Ovary (tissue), 9 donors: ENCODE measurements around the gene ARPC2. TPM values are rescaled to one million over a fixed set of nuclear protein-coding genes. Genes with fewer than 3 reads are reported as not detected.

Experiments
- DNase-seq, 5 donors: peaks; one replicate each; pipeline ENCODE4 v3.0.0-alpha.2; 2019 to 2020
- H3K27ac ChIP-seq, 2 donors: fragments of 200-600 bp; one replicate each; pipeline versions ENCODE4 v1.5.1 to v1.8.0; 2019 to 2022
- H3K27me3 ChIP-seq: fragments of 200-600 bp; one replicate; pipeline ENCODE4 v1.8.0; 2022
- H3K36me3 ChIP-seq: fragments of 200-600 bp; sonication (generic); one replicate; pipeline ENCODE4 v1.5.1; 2019
- H3K4me1 ChIP-seq: one replicate; pipeline ENCODE4 v1.8.1; 2013; ENCODE audit warnings: mild to moderate bottlenecking, moderate library complexity; ENCODE audit not compliant: insufficient read depth
- H3K4me3 ChIP-seq: fragments of 200-600 bp; sonication (generic); one replicate; pipeline ENCODE4 v1.5.1; 2017
- H3K9me3 ChIP-seq, 2 donors: fragments of 200-600 bp in 1 of 2; sonication (generic) in 1 of 2; one replicate each; pipeline versions ENCODE4 v1.5.1 to v1.8.1; 2013 to 2019; ENCODE audit warnings: mild to moderate bottlenecking in 1 of 2, moderate library complexity in 1 of 2
- EP300 ChIP-seq: sonication (generic); formaldehyde crosslinking; IDR thresholded peaks from one replicate; pipeline ENCODE4 v1.6.1; 2017; ENCODE audit warnings: antibody characterized with exemption
- POLR2A ChIP-seq: fragments of 450-650 bp; IDR thresholded peaks from one replicate; pipeline ENCODE4 v1.6.1; 2017; ENCODE audit warnings: antibody characterized with exemption, mild to moderate bottlenecking, moderate library complexity
- WGBS, 3 donors: extraction: QIAGEN DNeasy Blood & Tissue Kit in 1 of 3; methylation state at CpG; one replicate each; pipeline versions ENCODE4 v1.1.5 to v1.1.7; 2013 to 2017; 5-methylcytosine and 5-hydroxymethylcytosine counted together
- intact Hi-C, 4 donors: fragments of 100-400 bp; cut with DNase I; formaldehyde crosslinking; loops; one replicate each; pipeline versions ENCODE4 v1.11.0 to v1.15.1; 2022 to 2023
- polyA plus RNA-seq, 2 donors: library from polyadenylated mRNA; stranded (reverse); fragments of 200-250 nt in 1 of 2; fragments of 350-450 nt in 1 of 2; fragmentation: Illumina TruSeq in 1 of 2; extraction: RNeasy Lipid Tissue Mini Kit (QIAGEN cat#74804) in 1 of 2; gene quantifications; one replicate each; pipeline ENCODE4 v1.2.3, GENCODE V29; 2013 to 2014
- total RNA-seq, 7 donors: library from RNA; depleted of rRNA in 2 of 7; stranded (reverse); fragments of >200 nt in 2 of 7; fragmentation: NEBNext Ultra II Directional in 3 of 7; extraction: Animal tissue kit (Norgen Biotek cat#: 25700) in 3 of 7; gene quantifications; one replicate each; pipeline versions ENCODE4 v1.1.0 to v1.2.4, GENCODE V29; 2016 to 2023
- TF ChIP-seq, protein P1 (sequence below), 3 donors: fragments of 450-650 bp in 2 of 3; fragments of 200-600 bp in 1 of 3; IDR thresholded peaks; one replicate each; pipeline versions ENCODE4 v1.5.1 to v1.8.0; 2016 to 2022; ENCODE audit warnings: antibody characterized with exemption in 3 of 3, mild to moderate bottlenecking in 1 of 3
- donor health status: DM: no; HTN: no; CAD: no; lungs with moderate emphysema.
- donor health status: DM: no; HTN: no; CAD: no.
- donor health status: Bipolar disorder and iron deficiency.
- donor health status: DM: yes; HTN: yes; CAD: no.
- donor health status: DM: no; HTN: no; CAD: no.
- donor health status: DM: yes; HTN: yes; CAD: no.

Gene ARPC2
- total and polyA plus RNA-seq, 9 donors, result 135 to 357 (median 170) TPM

DNA sequence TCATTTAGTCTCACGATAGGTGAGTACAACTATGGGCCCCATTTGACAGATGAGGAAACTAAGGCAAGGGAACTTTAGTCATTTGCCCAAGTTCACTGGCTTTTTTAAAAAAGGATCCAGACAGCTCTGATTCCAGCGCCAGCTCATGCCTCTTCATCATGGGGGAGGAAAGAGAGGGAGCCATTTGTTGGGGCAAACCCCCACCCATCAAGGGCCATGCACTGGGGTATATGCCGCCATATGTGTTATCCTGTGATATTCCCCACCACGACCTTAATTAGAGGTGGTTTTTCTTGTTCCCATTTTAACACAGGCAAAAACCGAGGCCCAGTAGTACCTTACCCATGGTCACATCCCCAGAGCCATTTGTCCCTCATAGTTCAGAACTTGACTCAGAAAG lies 43.2 kb downstream of the ARPC2 start:
- intact Hi-C loops, result loop anchor here in 1 of 4 donors (5.0 kb wide), 1 partner anchor 43 kb away; the partner anchor contains the start of gene ARPC2
- Histone ChIP-seq H3K27ac (peak overlapping the region; percentile 71 to 80), H3K27me3 (no peaks in the 10 kb centered on the region), H3K9me3 (no peaks in the 10 kb centered on the region), H3K4me3 (no peak overlapping the region), H3K4me1 (peaks cover 22% of the 10 kb centered on the region), H3K36me3 (no peaks in the 10 kb centered on the region)
- TF ChIP-seq, protein P1, sequence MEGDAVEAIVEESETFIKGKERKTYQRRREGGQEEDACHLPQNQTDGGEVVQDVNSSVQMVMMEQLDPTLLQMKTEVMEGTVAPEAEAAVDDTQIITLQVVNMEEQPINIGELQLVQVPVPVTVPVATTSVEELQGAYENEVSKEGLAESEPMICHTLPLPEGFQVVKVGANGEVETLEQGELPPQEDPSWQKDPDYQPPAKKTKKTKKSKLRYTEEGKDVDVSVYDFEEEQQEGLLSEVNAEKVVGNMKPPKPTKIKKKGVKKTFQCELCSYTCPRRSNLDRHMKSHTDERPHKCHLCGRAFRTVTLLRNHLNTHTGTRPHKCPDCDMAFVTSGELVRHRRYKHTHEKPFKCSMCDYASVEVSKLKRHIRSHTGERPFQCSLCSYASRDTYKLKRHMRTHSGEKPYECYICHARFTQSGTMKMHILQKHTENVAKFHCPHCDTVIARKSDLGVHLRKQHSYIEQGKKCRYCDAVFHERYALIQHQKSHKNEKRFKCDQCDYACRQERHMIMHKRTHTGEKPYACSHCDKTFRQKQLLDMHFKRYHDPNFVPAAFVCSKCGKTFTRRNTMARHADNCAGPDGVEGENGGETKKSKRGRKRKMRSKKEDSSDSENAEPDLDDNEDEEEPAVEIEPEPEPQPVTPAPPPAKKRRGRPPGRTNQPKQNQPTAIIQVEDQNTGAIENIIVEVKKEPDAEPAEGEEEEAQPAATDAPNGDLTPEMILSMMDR (IDR thresholded peaks at IDR 0.05), result no peak
- TF ChIP-seq POLR2A (no peak), EP300 (no peak)
- DNase-seq, result no peak
- 80 to 90% (median 83%) methylated on average over 5 of the region's 5 CpGs for WGBS, 3 donors

DNA sequence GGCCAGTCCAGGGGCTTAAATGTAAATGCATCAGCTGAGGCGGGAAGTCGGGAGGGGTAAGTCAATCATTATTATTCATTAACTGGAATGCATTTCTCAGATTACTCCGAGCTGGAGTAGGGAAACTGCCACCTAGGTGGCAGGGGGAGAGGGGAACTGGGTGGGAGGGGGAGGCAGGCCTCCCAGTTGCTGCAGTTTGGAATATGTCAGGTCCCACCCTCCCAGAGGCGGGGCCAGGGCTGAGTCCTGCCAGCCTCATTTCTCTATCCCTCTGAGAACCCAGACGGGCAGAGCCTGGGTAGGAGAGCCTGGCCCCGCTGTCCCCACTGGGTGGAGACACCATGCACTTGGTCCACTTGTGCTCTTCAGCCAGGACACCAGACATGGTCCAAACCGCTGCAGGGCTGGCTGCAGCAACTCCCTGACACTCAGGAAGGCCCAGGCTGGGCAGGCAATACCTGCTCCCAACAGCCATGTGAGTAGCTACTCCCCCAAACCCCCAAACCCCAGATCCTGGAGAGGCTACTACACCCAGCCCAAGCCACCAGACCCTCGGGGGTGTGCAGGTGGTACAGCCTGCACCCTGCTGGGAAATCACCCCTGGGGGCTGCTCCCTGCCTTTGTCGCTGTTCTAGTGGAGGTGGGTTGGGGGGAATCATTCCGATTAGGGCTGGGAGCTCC lies 43.9 kb downstream of the ARPC2 start, which contains the start of gene GPBAR1:
Gene GPBAR1, plus strand, starts transcription at position 274 of the 681 bp plus-strand sequence. CDS start 1,710 bp downstream, outside the sequence.
- Histone ChIP-seq H3K27me3 (no peaks in the 10 kb centered on the region), H3K27ac (peak within 1 kb of the TSS; percentile 71 to 80), H3K36me3 (no peaks in the 10 kb centered on the region), H3K9me3 (no peaks in the 10 kb centered on the region), H3K4me1 (peaks cover 22% of the 10 kb centered on the region), H3K4me3 (no peak within 1 kb of the TSS)
- DNase-seq, result peak in 2 of 5 donors; percentile 32 to 54
- no peak for TF ChIP-seq EP300
- TF ChIP-seq, protein P1 (IDR thresholded peaks at IDR 0.05), result no peak
- no peak for TF ChIP-seq POLR2A
- WGBS, 3 donors, result 67 to 68% (median 67%) methylated on average over 9 to 10 of the region's 10 CpGs
- intact Hi-C loops, result loop anchor here in 1 of 4 donors (5.0 kb wide), 1 partner anchor 44 kb away; the partner anchor contains the start of gene ARPC2

DNA sequence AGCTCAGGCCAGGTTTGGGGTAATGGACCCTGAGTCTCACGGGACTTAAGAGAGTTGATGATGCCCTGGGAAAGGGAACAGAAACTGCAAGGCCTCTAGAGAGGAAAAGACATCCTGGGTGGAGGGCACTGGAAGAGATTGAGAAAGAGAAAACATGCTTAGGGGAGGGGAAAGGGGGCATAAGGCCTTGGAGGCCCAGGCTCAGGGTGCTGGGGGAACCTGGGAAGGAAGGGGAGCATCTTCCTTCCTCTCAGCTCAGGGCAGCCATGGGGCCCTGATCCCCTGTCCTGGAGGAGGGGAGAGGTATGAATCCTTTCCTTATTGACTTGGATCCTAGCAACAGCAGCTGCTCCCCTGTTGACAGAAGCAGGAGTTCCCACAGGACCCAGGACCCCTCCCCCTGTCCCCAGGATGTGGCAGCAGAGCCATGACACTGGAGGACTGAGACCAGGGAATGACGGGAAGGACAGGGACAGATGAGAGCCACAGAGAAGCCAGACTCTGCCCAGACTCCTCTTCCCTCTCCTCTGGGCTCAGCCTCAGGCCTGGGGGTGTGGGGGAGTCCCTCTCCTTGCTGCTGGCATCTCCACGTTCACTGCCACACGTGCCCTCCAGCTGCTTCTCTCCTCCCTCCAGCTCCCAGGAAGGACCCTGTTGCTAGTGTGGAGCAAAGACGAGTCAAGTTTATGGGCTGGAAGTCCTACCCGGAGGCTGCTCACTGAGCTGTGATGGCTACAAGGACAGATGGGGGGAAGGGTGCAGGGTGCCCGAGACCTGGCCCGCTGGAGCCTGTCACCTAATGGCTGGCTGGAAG lies 44.6 kb downstream of the ARPC2 start:
- Histone ChIP-seq H3K4me1 (peaks cover 22% of the 10 kb centered on the region), H3K27ac (peak overlapping the region; percentile 31 to 71), H3K9me3 (no peaks in the 10 kb centered on the region), H3K36me3 (no peaks in the 10 kb centered on the region), H3K4me3 (no peak overlapping the region), H3K27me3 (no peaks in the 10 kb centered on the region)
- peak in 2 of 5 donors; percentile 17 to 38 for DNase-seq
- WGBS, 3 donors, result 46 to 66% (median 56%) methylated on average over 8 of the region's 8 CpGs
- TF ChIP-seq, protein P1 (IDR thresholded peaks at IDR 0.05), result no peak
- TF ChIP-seq EP300 (no peak), POLR2A (no peak)
- intact Hi-C loops, result loop anchor here in 1 of 4 donors (5.0 kb wide), 1 partner anchor 44 kb away; the partner anchor contains the start of gene ARPC2

DNA sequence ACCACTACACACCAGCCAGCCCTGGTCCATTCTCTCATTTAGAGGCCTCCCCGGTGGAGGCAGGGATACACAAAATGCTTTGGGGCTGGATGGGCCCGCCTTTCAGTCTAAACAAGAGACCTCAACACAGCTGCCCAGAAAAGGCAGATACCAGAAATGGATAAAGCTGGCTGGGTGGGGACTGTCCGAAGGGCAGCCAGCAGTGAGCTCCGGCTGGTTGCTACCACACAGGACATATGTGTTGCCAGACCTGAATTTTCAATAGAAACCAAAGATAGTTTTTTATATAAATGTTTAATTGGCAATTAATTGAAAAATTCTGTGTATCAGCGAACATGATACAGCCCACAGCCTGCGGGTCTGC lies 45.2 kb downstream of the ARPC2 start:
- Histone ChIP-seq H3K9me3 (no peaks in the 10 kb centered on the region), H3K36me3 (no peaks in the 10 kb centered on the region), H3K27ac (peak overlapping the region in 1 of 2 donors; percentile 31), H3K4me1 (peaks cover 22% of the 10 kb centered on the region), H3K4me3 (no peak overlapping the region), H3K27me3 (no peaks in the 10 kb centered on the region)
- no peak for DNase-seq
- WGBS, 3 donors, result 47 to 65% (median 50%) methylated on average over 6 of the region's 6 CpGs
- intact Hi-C loops, result loop anchor here in 1 of 4 donors (5.0 kb wide), 1 partner anchor 45 kb away; the partner anchor contains the start of gene ARPC2
- TF ChIP-seq POLR2A (no peak), EP300 (no peak)
- TF ChIP-seq, protein P1 (IDR thresholded peaks at IDR 0.05), result no peak
